ENCODE data around the gene GLTP. TPM values are rescaled to one million over a fixed set of nuclear protein-coding genes. Genes with fewer than 3 reads are reported as not detected.

Gene GLTP
- total RNA-seq, 1 experiment from 2014 or later, result 15.5 TPM

- Histone ChIP-seq H2BK120ac (ENCODE audit: low read depth, low read length, poor library complexity, severe bottlenecking) (no peak overlapping the region), H3K9ac (ENCODE audit: extremely low read depth, insufficient read length, low read length) (no peak overlapping the region), H3K56ac (ENCODE audit: insufficient read length, low read depth, low read length) (no peak overlapping the region), H2AK5ac (ENCODE audit: insufficient read length, low read length) (no peak overlapping the region), H3K79me1 (ENCODE audit: insufficient read depth, low read depth, low read length, poor library complexity, severe bottlenecking) (no peaks in the 10 kb centered on the region), H4K5ac (ENCODE audit: insufficient read length, low read depth, low read length) (no peak overlapping the region), H3K18ac (ENCODE audit: insufficient read length, low read depth, low read length) (no peak overlapping the region), H3K4me2 (ENCODE audit: insufficient read depth, insufficient read length, low read length) (peak overlapping the region; percentile 96), H3K79me2 (ENCODE audit: insufficient read depth, low read length) (peaks cover 8% of the 10 kb centered on the region; the same call in 1 of the 2 replicates), H4K91ac (ENCODE audit: insufficient read length, low read depth, low read length) (no peak overlapping the region), H3K23ac (ENCODE audit: insufficient read length, low read depth, low read length) (no peak overlapping the region), H4K20me1 (ENCODE audit: control insufficient read depth, insufficient read depth, insufficient read length) (no peaks in the 10 kb centered on the region), H4K8ac (replicated peaks; ENCODE audit: insufficient read length, low read depth, low read length) (no peak overlapping the region), H3K9me3 (ENCODE audit: control insufficient read depth, low read depth, low read length) (no peaks in the 10 kb centered on the region), H3K27me3 (ENCODE audit: insufficient read depth, low read length) (no peaks in the 10 kb centered on the region), H2BK12ac (ENCODE audit: insufficient read length, low read depth, low read length) (no peak overlapping the region), H3K4ac (ENCODE audit: low read depth, low read length) (no peak overlapping the region), H3K14ac (ENCODE audit: insufficient read depth, low read length) (no peak overlapping the region), H2AFZ (ENCODE audit: low read length) (no peak overlapping the region), H3K23me2 (ENCODE audit: insufficient read length, low read depth, low read length, poor library complexity, severe bottlenecking) (peaks cover 11% of the 10 kb centered on the region), H2BK5ac (ENCODE audit: insufficient read length, low read length) (no peak overlapping the region), H2BK20ac (ENCODE audit: low read depth, low read length, poor library complexity, severe bottlenecking) (no peak overlapping the region), H3T11ph (ENCODE audit: low read length) (no peak overlapping the region), H3K27ac (ENCODE audit: insufficient read length, low read depth, low read length) (peak overlapping the region; percentile 86), H2BK15ac (ENCODE audit: low read depth, low read length) (no peak overlapping the region), H3K4me1 (ENCODE audit: insufficient read depth, low read length) (peaks cover 12% of the 10 kb centered on the region)
- TF ChIP-seq CTCF (conservative IDR thresholded peaks at IDR 0.05), result no peak
- Mint-ChIP-seq H3K36me3 (ENCODE audit: insufficient read depth in 1 of 3, low read depth in 3 of 3) (no peaks in the 10 kb centered on the region; a peak in 1 of 7 replicates), H3K4me3 (peak overlapping the region in 1 of 2 experiments; percentile 88; a peak in 3 of 5 replicates), H3K9me3 (no peaks in the 10 kb centered on the region; a peak in 1 of 5 replicates), H3K27me3 (ENCODE audit: low read depth) (peaks cover 12% of the 10 kb centered on the region), H3K27ac (peak overlapping the region in 1 of 3 experiments; percentile 45; a peak in 3 of 7 replicates), H3K4me1 (peaks cover 37 to 42% of the 10 kb centered on the region in 2 experiments)
- WGBS (ENCODE audit: extremely low coverage, insufficient read length, low lambda C conversion rate), result no CpG with 5 or more reads among the region's 2 CpGs
- DNase-seq, result no peak
Observed at GRCh38 chr12:109881752-109882151, 1.4 kb upstream of the GLTP start.

Data from H9 (cell line).